Measurements from ENCODE around the gene TEKT2. TPM values are rescaled to one million over a fixed set of nuclear protein-coding genes. Genes with fewer than 3 reads are reported as not detected.

The TEKT2 gene
- total RNA-seq, 3 donors from 2014 or later, result 0.98 to 1.2 TPM; not detected in 1

GRCh38 chr1:36089393-36090121, 5.7 kb downstream of the TEKT2 start:
- intact Hi-C loops (cut with DNase I; ENCODE audit: low total_unique reads), result no loop called here
- H3K27ac ChIP-seq, result peak overlapping the region; percentile 87 to 92
- no peaks in the 10 kb centered on the region for H3K36me3 ChIP-seq
- no peaks in the 10 kb centered on the region for H3K27me3 ChIP-seq
- no peak for TF ChIP-seq CTCF (IDR thresholded peaks at IDR 0.05)
- TF ChIP-seq POLR2AphosphoS5 (IDR thresholded peaks at IDR 0.05), result no peak
- no peak for TF ChIP-seq POLR2A (IDR thresholded peaks at IDR 0.05)
- DNase-seq (ENCODE audit: low spot score in 2 of 2), result no peak
- no peaks in the 10 kb centered on the region for H3K9me3 ChIP-seq
- H3K4me1 ChIP-seq, result peaks cover 11 to 21% of the 10 kb centered on the region in 2 donors
- peak overlapping the region; percentile 84 to 99 (median 96) for H3K4me3 ChIP-seq

- Histone ChIP-seq H3K27ac (peak overlapping the region in 1 of 2 donors; percentile 10), H3K4me3 (no peak overlapping the region), H3K27me3 (no peaks in the 10 kb centered on the region), H3K36me3 (no peaks in the 10 kb centered on the region), H3K4me1 (peaks cover 9 to 24% of the 10 kb centered on the region in 2 donors), H3K9me3 (no peaks in the 10 kb centered on the region)
- intact Hi-C loops (cut with DNase I; ENCODE audit: low total_unique reads), result no loop called here
- TF ChIP-seq POLR2AphosphoS5 (IDR thresholded peaks at IDR 0.05) (no peak), POLR2A (IDR thresholded peaks at IDR 0.05) (no peak)
- no peak for DNase-seq (ENCODE audit: low spot score in 2 of 2)
These were observed 7.2 kb downstream of the TEKT2 start for GRCh38 chr1:36091141-36091540.

GRCh38 chr1:36091698-36092097, 7.8 kb downstream of the TEKT2 start:
- Histone ChIP-seq H3K4me1 (peaks cover 9 to 24% of the 10 kb centered on the region in 2 donors), H3K27me3 (no peaks in the 10 kb centered on the region), H3K4me3 (no peak overlapping the region), H3K36me3 (no peaks in the 10 kb centered on the region), H3K9me3 (no peaks in the 10 kb centered on the region), H3K27ac (peak overlapping the region in 1 of 2 donors; percentile 79)
- intact Hi-C loops (cut with DNase I; ENCODE audit: low total_unique reads), result no loop called here
- no peak for TF ChIP-seq POLR2AphosphoS5 (IDR thresholded peaks at IDR 0.05)
- no peak for TF ChIP-seq CTCF (IDR thresholded peaks at IDR 0.05)
- no peak for TF ChIP-seq POLR2A (IDR thresholded peaks at IDR 0.05)
- no peak for DNase-seq (ENCODE audit: low spot score in 2 of 2)

- TF ChIP-seq POLR2A (IDR thresholded peaks at IDR 0.05), result no peak
- TF ChIP-seq POLR2AphosphoS5 (IDR thresholded peaks at IDR 0.05), result no peak
- TF ChIP-seq CTCF (IDR thresholded peaks at IDR 0.05), result no peak
- Histone ChIP-seq H3K36me3 (no peaks in the 10 kb centered on the region), H3K27me3 (no peaks in the 10 kb centered on the region), H3K9me3 (no peaks in the 10 kb centered on the region), H3K27ac (peak overlapping the region; percentile 79 to 85), H3K4me1 (peaks cover 9 to 24% of the 10 kb centered on the region in 2 donors), H3K4me3 (no peak overlapping the region)
- intact Hi-C loops (cut with DNase I; ENCODE audit: low total_unique reads), result no loop called here
- no peak for DNase-seq (ENCODE audit: low spot score in 2 of 2)
These were observed 8.4 kb downstream of the TEKT2 start for GRCh38 chr1:36092166-36092797.

- DNase-seq (ENCODE audit: low spot score in 2 of 2), result no peak
- Histone ChIP-seq H3K27ac (peak overlapping the region; percentile 79 to 85), H3K36me3 (no peaks in the 10 kb centered on the region), H3K27me3 (no peaks in the 10 kb centered on the region), H3K9me3 (no peaks in the 10 kb centered on the region), H3K4me1 (peaks cover 9 to 24% of the 10 kb centered on the region in 2 donors), H3K4me3 (no peak overlapping the region)
- intact Hi-C loops (cut with DNase I; ENCODE audit: low total_unique reads), result no loop called here
- TF ChIP-seq POLR2AphosphoS5 (IDR thresholded peaks at IDR 0.05) (no peak), POLR2A (IDR thresholded peaks at IDR 0.05) (no peak), CTCF (IDR thresholded peaks at IDR 0.05) (no peak)
These were observed 8.9 kb downstream of the TEKT2 start for GRCh38 chr1:36092798-36093185.

All from breast epithelium (tissue), 4 donors.